HepG2 (cell line): ENCODE data around the gene THBS2.
"Not testable (repeated sequence)": the region's sequence is repeated elsewhere in the genome, so short reads cannot be mapped to it uniquely, and the experiment has no call there.

ENCODE experiments used
- CHD2 ChIP-seq: IDR thresholded peaks from 2 replicates; pipeline ENCODE4 v1.6.1; 2011; ENCODE audit warnings: low read depth, low read length, improper control_type of control experiment
- EP300 ChIP-seq, 3 experiments: sonication (generic) in 1 of 3; formaldehyde crosslinking in 1 of 3; IDR thresholded peaks; 2 replicates each; pipeline versions ENCODE4 v1.5.1 to v1.6.1; 2011 to 2020; ENCODE audit warnings: low read depth in 2 of 3, low read length in 2 of 3, borderline replicate concordance in 1 of 3, improper control_type of control experiment in 1 of 3, mild to moderate bottlenecking in 1 of 3, missing genetic modification reagents in 1 of 3, moderate library complexity in 1 of 3
- HDAC1 ChIP-seq: sonication (generic); formaldehyde crosslinking; IDR thresholded peaks from 2 replicates; pipeline ENCODE4 v1.5.1; 2020; ENCODE audit warnings: mild to moderate bottlenecking, missing genetic modification reagents
- KLF9 ChIP-seq: IDR thresholded peaks from 2 replicates; pipeline ENCODE4 v1.6.1; 2016; ENCODE audit warnings: low read depth
- UBTF ChIP-seq: sonication (generic); formaldehyde crosslinking; IDR thresholded peaks from 2 replicates; pipeline ENCODE4 v1.4.0; 2020; ENCODE audit warnings: mild to moderate bottlenecking, missing genetic modification reagents

- not testable (repeated sequence) for TF ChIP-seq UBTF (CRISPR knock-in tag); CHD2; EP300 (IDR thresholded peaks at IDR 0.05; ENCODE audit: low read depth in 2 of 2, low read length in 2 of 2); EP300 (CRISPR knock-in tag; IDR thresholded peaks at IDR 0.05; ENCODE audit: borderline replicate concordance); HDAC1 (CRISPR knock-in tag); KLF9 (CRISPR knock-in tag)
Measured at GRCh38 chr6:169214789-169215188, 38.9 kb downstream of the THBS2 start.
